Non-pigmented ciliary epithelial cell (primary cell): ENCODE measurements around the gene QRFP.
"Not testable (repeated sequence)": the region's sequence is repeated elsewhere in the genome, so short reads cannot be mapped to it uniquely, and the experiment has no call there.

ENCODE experiments used
- DNase-seq: peaks from one replicate; pipeline ENCODE4 v3.0.0-alpha.2; 2010; ENCODE audit warnings: low read depth

QRFP gene

GRCh38 chr9:130849356-130849755, 47.3 kb downstream of the QRFP start:
- DNase-seq = no peak

- not testable (repeated sequence) for DNase-seq
Measured at GRCh38 chr9:130848514-130848913, 48.1 kb downstream of the QRFP start.

- peak; percentile 98 for DNase-seq
Measured at GRCh38 chr9:130847306-130848217, 49.0 kb downstream of the QRFP start.

- no peak for DNase-seq
Measured at GRCh38 chr9:130846487-130847305, 49.9 kb downstream of the QRFP start.

GRCh38 chr9:130845901-130846481, 50.6 kb downstream of the QRFP start:
- DNase-seq = peak; percentile 77

- DNase-seq = no peak
Measured at GRCh38 chr9:130845254-130845653, 51.4 kb downstream of the QRFP start.

- DNase-seq = no peak
Measured at GRCh38 chr9:130844044-130844451, 52.6 kb downstream of the QRFP start.

- DNase-seq = no peak
Measured at GRCh38 chr9:130843049-130843908, 53.3 kb downstream of the QRFP start.
